Transverse colon (tissue), 4 donors: ENCODE data around the gene DNLZ. TPM values are rescaled to one million over a fixed set of nuclear protein-coding genes. Genes with fewer than 3 reads are reported as not detected.
"Not testable (repeated sequence)": the region's sequence is repeated elsewhere in the genome, so short reads cannot be mapped to it uniquely, and the experiment has no call there.

Experiments used
- DNase-seq: peaks from one replicate; pipeline ENCODE4 v3.0.0-alpha.2; 2019
- H3K27ac ChIP-seq, 4 donors: fragments of 200-600 bp; sonication (generic); 2 replicates each; pipeline ENCODE4 v1.5.1; 2016 to 2018; ENCODE audit warnings: inconsistent platforms in 4 of 4
- H3K27me3 ChIP-seq: fragments of 200-600 bp; sonication (generic); 2 replicates; pipeline ENCODE4 v1.5.1; 2017; ENCODE audit warnings: inconsistent platforms
- H3K36me3 ChIP-seq, 4 donors: fragments of 200-600 bp; sonication (generic); 2 replicates each; pipeline ENCODE4 v1.5.1; 2017 to 2019; ENCODE audit warnings: inconsistent platforms in 4 of 4
- H3K4me1 ChIP-seq, 4 donors: fragments of 200-600 bp; sonication (generic); 2 replicates each; pipeline ENCODE4 v1.5.1; 2017 to 2020; ENCODE audit warnings: inconsistent platforms in 4 of 4
- H3K4me3 ChIP-seq, 4 donors: fragments of 200-600 bp; sonication (generic); 1 replicate in 1 of 4; 2 replicates in 3 of 4; pipeline versions ENCODE4 v1.5.1 to v1.6.1; 2017 to 2019; ENCODE audit warnings: inconsistent platforms in 4 of 4
- H3K9me3 ChIP-seq, 2 donors: fragments of 200-600 bp; sonication (generic); 2 replicates each; pipeline ENCODE4 v1.5.1; 2017 to 2019; ENCODE audit warnings: inconsistent platforms in 2 of 2
- CTCF ChIP-seq, 5 experiments: fragments of 200-600 bp in 3 of 5; fragments of 450-650 bp in 2 of 5; sonication (generic) in 3 of 5; IDR thresholded peaks; 1 replicate in 2 of 5; 2 replicates in 3 of 5; pipeline ENCODE4 v1.5.1; 2016 to 2017; ENCODE audit warnings: antibody characterized with exemption in 5 of 5, inconsistent platforms in 3 of 5, mild to moderate bottlenecking in 2 of 5, moderate library complexity in 1 of 5
- EP300 ChIP-seq: sonication (generic); formaldehyde crosslinking; IDR thresholded peaks from one replicate; pipeline ENCODE4 v1.6.1; 2017; ENCODE audit warnings: antibody characterized with exemption, low read depth
- POLR2A ChIP-seq: fragments of 450-650 bp; IDR thresholded peaks from one replicate; pipeline ENCODE4 v1.6.1; 2016; ENCODE audit warnings: antibody characterized with exemption, mild to moderate bottlenecking, moderate library complexity
- POLR2AphosphoS5 ChIP-seq, 3 donors: sonication (generic); formaldehyde crosslinking; IDR thresholded peaks; one replicate each; pipeline ENCODE4 v1.6.1; 2016; ENCODE audit warnings: antibody characterized with exemption in 3 of 3
- WGBS, 2 donors: methylation state at CpG; one replicate each; pipeline ENCODE4 v1.1.5; 2018; ENCODE audit warnings: low coverage in 1 of 2; 5-methylcytosine and 5-hydroxymethylcytosine counted together
- in situ Hi-C, 4 donors: fragments of 200-750 bp; cut with MboI; loops; one replicate each; pipeline versions ENCODE4 v1.15.0 to v1.15.1; 2017; ENCODE audit warnings: low sequenced_read_pairs in 3 of 4, low pct_ligation_motif_present in 1 of 4, low pct_unique_long_range_greater_than_20kb in 1 of 4
- intact Hi-C: fragments of 100-400 bp; cut with DNase I; formaldehyde crosslinking; loops from one replicate; pipeline ENCODE4 v1.15.1; 2023; ENCODE audit warnings: low total_unique reads
- total RNA-seq, 4 donors: library from RNA; depleted of rRNA; stranded (reverse); fragments of >200 nt; gene quantifications; one replicate each; pipeline ENCODE4 v1.1.0, GENCODE V29; 2016

DNLZ gene
- total RNA-seq, 4 donors from 2014 or later = 6.7 to 17.3 (median 10.4) TPM

DNA sequence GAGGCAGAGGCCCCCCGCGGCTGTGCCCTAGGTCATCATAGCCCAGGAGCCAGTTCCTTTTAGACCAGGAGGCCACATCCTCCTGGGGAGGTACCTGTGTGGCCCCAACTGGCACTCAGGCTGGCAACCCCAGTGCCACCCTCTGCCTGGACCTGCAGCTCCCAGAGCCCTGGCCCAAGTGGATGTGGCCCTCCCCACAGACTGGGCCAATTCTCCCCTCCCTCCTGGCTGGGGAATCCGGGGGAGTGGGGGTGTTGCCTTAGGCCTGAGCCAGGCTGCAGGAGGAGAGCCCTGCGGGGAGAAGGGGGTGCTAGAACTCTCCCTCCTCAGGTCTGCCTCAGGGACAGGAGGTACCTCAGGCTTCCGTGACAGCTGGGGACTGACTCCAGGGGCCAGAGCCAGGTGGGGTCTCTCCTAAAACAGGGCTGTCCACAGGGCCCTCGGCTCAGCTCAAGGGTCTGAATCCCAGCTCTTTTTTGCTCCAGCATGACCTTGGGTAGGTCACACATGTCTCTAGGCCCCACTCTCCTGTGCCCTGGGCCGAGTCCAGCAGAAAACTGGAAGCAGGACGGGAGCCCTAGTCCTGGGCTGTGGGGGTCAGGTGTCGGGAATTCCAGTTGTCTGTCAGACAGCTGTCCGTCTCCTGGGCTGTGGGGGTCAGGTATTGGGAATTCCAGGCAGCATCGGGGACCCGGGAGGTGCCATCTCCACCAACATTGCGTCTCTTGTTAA, 9.6 kb downstream of the DNLZ start:
- 60 to 72% methylated on average over 2 to 13 of the region's 13 CpGs for WGBS, 2 donors
- Histone ChIP-seq H3K27me3 (no peaks in the 10 kb centered on the region), H3K4me1 (peaks cover 0 to 6% (median 3%) of the 10 kb centered on the region in 4 donors), H3K27ac (peak overlapping the region in 3 of 4 donors; percentile 10 to 24 (median 18)), H3K4me3 (no peak overlapping the region), H3K9me3 (no peaks in the 10 kb centered on the region), H3K36me3 (no peaks in the 10 kb centered on the region)
- intact Hi-C loops = no loop called here
- DNase-seq = no peak
- in situ Hi-C loops = no loop called here
- TF ChIP-seq CTCF (IDR thresholded peaks at IDR 0.05) (no peak), POLR2A (no peak), POLR2AphosphoS5 (IDR thresholded peaks at IDR 0.05) (no peak)

GRCh38 chr9:136353088-136353487, 10.5 kb downstream of the DNLZ start:
- H3K36me3 ChIP-seq = no peaks in the 10 kb centered on the region
- intact Hi-C loops = no loop called here
- no peak overlapping the region for H3K27ac ChIP-seq
- no peaks in the 10 kb centered on the region for H3K9me3 ChIP-seq
- TF ChIP-seq EP300 (no peak), POLR2A (no peak), POLR2AphosphoS5 (IDR thresholded peaks at IDR 0.05) (no peak), CTCF (IDR thresholded peaks at IDR 0.05) (no peak)
- no peaks in the 10 kb centered on the region for H3K27me3 ChIP-seq
- H3K4me3 ChIP-seq = no peak overlapping the region
- 67 to 74% methylated on average over 1 to 11 of the region's 11 CpGs for WGBS, 2 donors
- no peak for DNase-seq
- in situ Hi-C loops = no loop called here
- peaks cover 0 to 6% (median 3%) of the 10 kb centered on the region in 4 donors for H3K4me1 ChIP-seq

- no peak overlapping the region for H3K27ac ChIP-seq
- H3K27me3 ChIP-seq = no peaks in the 10 kb centered on the region
- no peak for DNase-seq
- WGBS, 2 donors = 58% methylated on average over 16 of the region's 16 CpGs; no CpG with 5 or more reads in 1 of the 2 donors
- intact Hi-C loops (no loop called here), in situ Hi-C loops (no loop called here)
- TF ChIP-seq POLR2A = no peak
- no peak for TF ChIP-seq CTCF (IDR thresholded peaks at IDR 0.05)
- TF ChIP-seq EP300 = no peak
- TF ChIP-seq POLR2AphosphoS5 (IDR thresholded peaks at IDR 0.05) = no peak
- no peaks in the 10 kb centered on the region for H3K36me3 ChIP-seq
- no peaks in the 10 kb centered on the region for H3K9me3 ChIP-seq
- H3K4me1 ChIP-seq = peaks cover 0 to 6% (median 3%) of the 10 kb centered on the region in 4 donors
- no peak overlapping the region for H3K4me3 ChIP-seq
Measured at GRCh38 chr9:136352682-136353081, 10.9 kb downstream of the DNLZ start.

DNA sequence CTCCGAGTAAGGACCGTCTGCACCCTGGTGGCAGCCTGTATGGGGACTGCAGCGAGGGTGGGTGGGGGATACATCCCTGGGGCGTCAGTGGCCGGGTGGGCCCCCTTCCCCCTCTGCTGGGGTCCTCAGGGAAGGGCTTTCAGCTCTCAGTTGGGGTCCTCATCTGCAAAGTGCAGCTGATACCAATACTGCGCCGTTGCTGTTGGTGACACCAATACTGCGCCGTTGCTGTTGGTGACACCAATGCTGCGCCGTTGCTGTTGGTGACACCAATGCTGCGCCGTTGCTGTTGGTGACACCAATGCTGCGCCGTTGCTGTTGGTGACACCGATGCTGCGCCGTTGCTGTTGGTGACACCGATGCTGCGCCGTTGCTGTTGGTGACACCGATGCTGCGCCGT, 11.7 kb downstream of the DNLZ start:
- H3K4me3 ChIP-seq, in situ Hi-C loops, H3K27ac ChIP-seq, H3K4me1 ChIP-seq, H3K36me3 ChIP-seq, intact Hi-C loops, DNase-seq, H3K9me3 ChIP-seq, H3K27me3 ChIP-seq: not testable (repeated sequence)
- WGBS, 2 donors = 85% methylated on average over 6 of the region's 24 CpGs; no CpG with 5 or more reads in 1 of the 2 donors
